DMS153 treated with DMSO at 0.1 percent for 48 hours (cell line): ENCODE data around the gene EVI5.
"Not testable (repeated sequence)": the region's sequence is repeated elsewhere in the genome, so short reads cannot be mapped to it uniquely, and the experiment has no call there.

ENCODE experiments used
- DNase-seq: peaks from one replicate; lab custom pipeline; 2025; ENCODE audit not compliant: unreplicated experiment; lab: John Stamatoyannopoulos, UW

The EVI5 gene

DNA sequence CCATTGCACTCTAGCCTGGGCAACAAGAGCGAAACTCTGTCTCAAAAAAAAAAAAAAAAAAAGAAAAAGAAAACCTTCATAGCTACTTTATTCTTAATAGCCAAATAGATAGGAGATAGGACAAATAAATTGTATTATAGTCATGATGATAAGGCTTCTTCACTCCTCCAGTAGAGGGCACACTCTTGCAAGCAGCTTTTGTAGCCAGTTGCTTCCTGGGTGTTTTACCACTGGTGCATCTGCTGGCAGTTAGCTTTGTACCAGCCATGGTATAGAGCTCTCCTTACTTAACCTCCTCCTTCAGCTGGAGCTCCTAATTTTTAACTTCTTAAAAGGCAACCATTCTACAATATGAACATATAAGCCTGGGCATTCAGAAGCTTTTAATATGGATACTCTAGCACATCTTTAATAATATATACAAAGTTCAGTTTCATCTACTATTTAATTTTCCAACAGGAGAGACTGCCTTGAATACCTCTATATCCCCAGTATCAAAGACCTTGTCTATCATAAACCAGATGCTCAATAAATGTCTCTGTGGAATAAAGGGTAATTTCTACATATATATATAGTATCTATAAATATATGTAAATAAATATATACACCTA is 35.8 kb downstream of the EVI5 start:
- DNase-seq: peak; percentile 53

- DNase-seq: no peak
Observed at GRCh38 chr1:92748138-92748537, 36.8 kb downstream of the EVI5 start.

DNA sequence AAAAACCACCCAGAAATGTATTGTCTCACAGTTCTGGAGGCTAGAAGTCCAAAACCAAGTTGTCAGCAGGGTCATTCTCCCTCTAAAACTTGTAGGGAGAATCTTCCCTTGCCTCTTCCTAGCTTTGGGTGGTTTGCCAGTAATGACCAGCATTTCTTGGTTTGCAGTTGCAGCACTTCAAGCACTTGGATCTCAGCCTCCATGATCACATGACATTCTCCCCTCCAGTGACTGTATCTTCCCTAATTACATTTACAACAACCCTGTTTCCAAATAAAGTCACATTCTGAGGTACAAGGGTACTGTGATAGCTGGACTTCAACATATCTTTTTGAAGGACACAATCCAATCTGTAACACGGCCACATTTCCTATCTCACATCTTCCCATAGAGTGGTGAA is 37.2 kb downstream of the EVI5 start:
- no peak for DNase-seq

- DNase-seq: not testable (repeated sequence)
Observed at GRCh38 chr1:92746255-92746654, 38.7 kb downstream of the EVI5 start.

DNA sequence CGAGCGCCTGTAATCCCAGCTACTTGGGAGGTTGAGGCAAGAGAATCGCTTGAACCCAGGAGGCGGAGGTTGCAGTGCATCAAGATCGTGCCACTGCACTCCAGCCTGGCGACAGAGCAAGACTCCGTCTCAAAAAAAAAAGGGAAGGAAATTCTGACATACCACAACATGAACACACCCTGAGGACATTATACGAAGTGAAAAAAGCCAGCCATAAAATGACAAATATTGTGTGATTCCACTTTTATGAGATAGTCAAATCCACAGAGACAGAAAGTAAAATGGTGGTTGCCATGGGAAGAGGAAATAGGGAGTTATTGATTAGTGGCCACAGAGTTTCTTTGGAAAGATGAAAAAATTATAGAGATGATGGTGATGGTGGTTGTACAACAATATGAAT is 41.7 kb downstream of the EVI5 start:
- DNase-seq: no peak

DNA sequence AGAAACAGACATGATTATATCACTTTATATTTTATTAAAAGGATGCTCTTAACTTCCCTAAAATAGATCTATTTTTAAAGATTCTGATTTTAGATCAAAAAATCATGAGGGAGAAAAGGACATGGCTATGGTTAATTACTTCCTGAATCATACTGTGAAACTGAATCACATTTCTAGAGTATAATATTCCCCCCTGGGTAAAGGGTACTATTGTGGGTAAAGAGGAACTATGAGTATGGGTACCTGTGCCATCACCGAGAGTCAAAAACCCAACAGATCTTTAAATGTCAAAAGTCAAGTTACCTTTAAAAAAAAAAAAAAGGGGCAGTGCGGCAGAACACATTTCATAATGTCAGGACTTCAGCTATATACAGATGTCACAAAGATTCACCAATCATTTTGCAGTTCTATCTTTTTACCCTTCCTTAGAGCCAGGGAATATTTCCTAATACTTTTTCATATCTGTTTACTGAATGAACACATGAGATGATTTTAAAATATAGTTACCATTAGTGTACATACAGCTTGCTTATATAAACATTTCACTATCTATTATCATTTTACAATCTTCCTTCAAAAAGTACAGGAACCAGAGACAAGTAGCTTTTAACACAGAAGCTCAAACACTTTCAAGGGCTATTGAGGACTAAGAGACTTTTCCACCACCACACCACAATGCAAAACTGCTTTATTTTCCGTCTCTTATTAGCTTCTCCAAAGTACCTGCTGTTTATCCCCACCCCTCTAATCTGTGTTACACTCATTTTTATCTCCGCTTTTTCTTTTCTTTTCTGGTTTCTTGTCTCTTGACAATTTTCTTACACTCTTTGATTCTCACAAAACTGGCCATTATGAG is 45.0 kb downstream of the EVI5 start:
- no peak for DNase-seq

DNA sequence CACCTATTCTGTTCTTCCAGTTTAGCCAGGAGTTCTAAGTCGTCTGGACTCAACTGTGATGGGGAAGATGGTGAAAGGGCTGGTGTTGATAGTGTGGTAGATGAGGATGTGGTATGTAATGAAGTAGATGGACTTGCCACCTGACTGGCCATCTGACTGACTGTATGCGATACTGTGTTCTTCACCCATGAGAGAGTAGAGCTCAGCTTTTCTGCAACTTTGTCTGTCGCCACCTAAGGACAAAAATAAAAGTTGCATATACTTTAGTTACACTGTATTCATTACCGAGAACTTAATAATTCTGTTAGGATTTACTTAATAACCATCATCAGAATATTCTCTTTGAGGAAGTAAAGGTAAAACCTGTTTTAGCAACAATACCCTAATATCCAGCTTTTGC is 48.5 kb downstream of the EVI5 start:
- DNase-seq: no peak

GRCh38 chr1:92730476-92730875 is 54.4 kb downstream of the EVI5 start:
- DNase-seq: no peak

DNA sequence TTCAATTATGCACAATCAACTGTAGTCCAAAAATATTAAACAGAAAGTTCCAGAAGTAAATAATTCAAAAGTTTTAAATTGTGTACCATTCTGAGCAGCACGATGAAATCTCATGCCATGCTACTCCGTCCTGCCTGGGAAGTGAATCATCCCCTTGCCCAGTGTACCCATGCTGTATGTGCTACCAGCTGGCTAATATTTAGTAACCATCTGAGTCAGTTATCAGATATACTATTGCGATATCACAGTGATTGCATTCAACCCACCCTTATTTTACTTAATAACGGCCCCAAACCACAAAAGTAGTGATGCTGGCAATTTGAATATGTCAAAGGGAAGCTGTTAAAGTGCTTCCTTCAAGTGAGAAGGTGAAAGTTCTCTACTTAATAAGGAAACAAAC is 56.2 kb downstream of the EVI5 start:
- no peak for DNase-seq

DNA sequence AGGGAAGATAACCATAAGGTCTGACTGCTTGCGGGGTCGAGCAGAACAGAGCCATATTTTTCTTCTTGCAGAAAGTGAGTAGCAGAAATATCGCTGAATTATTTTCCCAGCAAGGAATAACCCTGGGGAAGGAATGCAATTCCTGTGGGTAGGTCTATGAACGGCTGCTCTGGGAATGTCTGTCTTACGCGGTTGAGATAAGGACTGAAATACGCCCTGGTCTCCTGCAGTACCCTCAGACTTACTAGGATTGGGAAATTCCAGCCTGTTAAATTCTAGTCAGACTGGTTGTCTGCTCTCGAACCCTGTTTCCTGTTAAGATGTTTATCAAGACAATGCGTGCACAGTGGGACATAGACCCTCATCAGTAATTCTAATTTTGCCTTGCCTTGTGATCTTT is 61.2 kb downstream of the EVI5 start:
- DNase-seq: not testable (repeated sequence)

- DNase-seq: no peak
Observed at GRCh38 chr1:92721886-92722285, 63.0 kb downstream of the EVI5 start.

- DNase-seq: not testable (repeated sequence)
Observed at GRCh38 chr1:92721157-92721556, 63.8 kb downstream of the EVI5 start.

DNA sequence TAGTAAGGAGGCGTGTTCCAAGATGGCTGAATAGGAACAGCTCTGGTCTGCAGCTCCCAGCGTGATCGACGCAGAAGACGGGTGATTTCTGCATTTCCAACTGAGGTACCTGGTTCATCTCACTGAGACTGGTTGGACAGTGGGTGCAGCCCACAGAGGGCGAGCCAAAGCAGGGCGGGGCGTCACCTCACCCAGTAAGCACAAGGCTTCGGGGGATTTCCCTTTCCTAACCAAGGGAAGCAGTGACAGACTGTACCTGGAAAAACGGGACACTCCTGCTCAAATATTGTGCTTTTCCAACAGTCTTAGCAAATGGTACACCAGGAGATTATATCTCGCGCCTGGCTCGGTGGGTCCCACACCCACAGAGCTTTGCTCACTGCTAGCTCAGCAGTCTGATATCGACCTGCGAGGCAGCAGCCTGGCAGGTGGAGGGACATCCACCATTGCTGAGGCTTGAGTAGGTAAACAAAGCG is 69.4 kb downstream of the EVI5 start:
- not testable (repeated sequence) for DNase-seq

- no peak for DNase-seq
Observed at GRCh38 chr1:92713939-92714338, 71.0 kb downstream of the EVI5 start.

GRCh38 chr1:92711473-92712165 is 73.3 kb downstream of the EVI5 start:
- DNase-seq: no peak

- no peak for DNase-seq
Observed at GRCh38 chr1:92709738-92710137, 75.2 kb downstream of the EVI5 start.

GRCh38 chr1:92708368-92708950 is 76.4 kb downstream of the EVI5 start:
- no peak for DNase-seq

- DNase-seq: no peak
Observed at GRCh38 chr1:92707709-92708108, 77.2 kb downstream of the EVI5 start.

DNA sequence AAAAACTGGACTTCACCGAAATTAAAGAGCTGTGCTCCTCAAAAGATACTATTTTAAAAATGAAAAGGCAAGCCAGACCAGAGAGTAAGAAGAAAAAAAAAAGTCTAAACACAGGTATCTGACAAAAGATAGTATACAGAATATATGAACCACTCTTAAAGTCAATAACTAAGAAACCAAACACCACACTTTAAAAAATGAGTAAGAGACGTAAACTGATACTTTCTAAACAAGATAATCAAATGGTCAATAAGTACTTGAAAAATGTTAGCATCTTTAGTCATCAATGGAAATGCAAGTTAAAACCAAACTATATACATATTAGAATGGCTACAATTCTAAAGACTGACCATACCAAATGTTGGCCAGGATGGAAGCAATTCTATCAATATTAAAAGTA is 77.6 kb downstream of the EVI5 start:
- no peak for DNase-seq

DNA sequence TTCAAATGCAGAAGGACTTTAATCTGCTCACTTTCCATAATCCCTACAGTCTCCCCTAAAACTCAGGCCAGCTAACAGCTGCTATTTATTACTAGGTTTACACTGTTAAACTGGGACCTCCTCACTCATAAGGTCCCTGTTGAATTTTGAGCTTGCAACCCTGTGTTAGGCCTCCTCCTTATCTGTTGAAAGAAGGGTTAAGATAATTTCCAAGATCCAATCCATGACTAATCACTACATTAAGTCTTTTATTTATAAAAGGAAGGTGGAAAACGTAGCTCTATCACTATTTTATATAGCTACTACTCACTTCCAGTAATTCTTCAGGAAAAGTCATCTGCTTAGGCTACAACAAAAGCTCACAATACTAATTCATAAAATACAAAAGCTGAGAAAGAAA is 79.5 kb downstream of the EVI5 start:
- no peak for DNase-seq

DNA sequence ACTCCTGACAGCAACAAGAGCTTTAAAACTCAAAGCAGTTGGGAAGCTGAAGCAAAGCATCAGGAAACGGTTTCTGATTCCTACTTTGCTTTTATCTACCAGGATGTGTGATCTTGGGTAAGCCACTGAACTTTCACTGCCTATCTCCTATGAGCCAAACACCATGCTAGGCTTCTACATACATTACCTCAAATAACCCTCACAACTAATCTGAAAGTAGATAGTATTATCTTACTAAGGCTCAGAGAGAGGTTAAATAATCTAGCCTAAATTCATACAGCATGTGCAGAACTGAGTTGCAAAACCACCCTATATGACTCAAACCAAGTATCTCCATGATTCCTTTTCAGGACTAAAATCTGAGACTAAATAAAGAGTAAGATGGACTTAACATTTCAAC is 83.8 kb downstream of the EVI5 start:
- no peak for DNase-seq

DNA sequence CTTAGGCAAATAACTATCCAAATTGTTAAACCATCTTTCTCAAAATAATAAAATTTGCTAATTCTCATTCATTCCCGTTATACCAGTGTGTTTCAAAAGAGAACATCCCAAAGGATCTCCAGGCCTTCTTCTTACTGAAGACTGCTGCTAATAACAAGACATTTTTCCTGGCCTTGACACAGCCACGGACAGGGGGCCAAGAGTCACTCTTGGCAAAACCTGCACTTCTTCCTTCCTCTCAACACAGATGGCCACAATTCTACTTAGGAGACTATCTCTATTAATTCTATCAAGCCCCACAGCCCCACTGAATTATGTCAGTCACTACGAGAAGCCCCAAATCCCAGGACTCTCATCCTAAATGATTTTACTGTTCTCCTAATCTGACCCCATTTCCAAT is 86.0 kb downstream of the EVI5 start:
- no peak for DNase-seq
